Measurements from ENCODE around the gene KIF26B.
"Not testable (repeated sequence)": the region's sequence is repeated elsewhere in the genome, so short reads cannot be mapped to it uniquely, and the experiment has no call there.

Gene KIF26B

GRCh38 chr1:245356891-245357585 is 202.3 kb downstream of the KIF26B start:
- peaks cover 31% of the 10 kb centered on the region for H3K27me3 Mint-ChIP-seq
- H3K4me3 Mint-ChIP-seq, result no peak overlapping the region
- H3K27ac Mint-ChIP-seq, result peak overlapping the region; percentile 9
- peaks cover 10% of the 10 kb centered on the region for H3K4me1 Mint-ChIP-seq (ENCODE audit: low read depth)
- no peaks in the 10 kb centered on the region for H3K9me3 Mint-ChIP-seq
- H3K36me3 Mint-ChIP-seq (ENCODE audit: low read depth), result no peaks in the 10 kb centered on the region
- intact Hi-C loops (cut with micrococcal nuclease), result no loop called here

GRCh38 chr1:245359101-245359680 is 204.4 kb downstream of the KIF26B start:
- H3K36me3 Mint-ChIP-seq (ENCODE audit: low read depth); H3K9me3 Mint-ChIP-seq; H3K27ac Mint-ChIP-seq; H3K4me3 Mint-ChIP-seq; intact Hi-C loops (cut with micrococcal nuclease): not testable (repeated sequence)
- Mint-ChIP-seq H3K4me1 (ENCODE audit: low read depth) (peaks cover 10% of the 10 kb centered on the region), H3K27me3 (peaks cover 31% of the 10 kb centered on the region)

GRCh38 chr1:245361065-245361464 is 206.3 kb downstream of the KIF26B start:
- Mint-ChIP-seq H3K4me1 (ENCODE audit: low read depth) (peaks cover 10% of the 10 kb centered on the region), H3K27me3 (peaks cover 24% of the 10 kb centered on the region), H3K9me3 (no peaks in the 10 kb centered on the region), H3K36me3 (ENCODE audit: low read depth) (no peaks in the 10 kb centered on the region), H3K27ac (no peak overlapping the region), H3K4me3 (no peak overlapping the region)
- intact Hi-C loops (cut with micrococcal nuclease), result no loop called here

- H3K36me3 Mint-ChIP-seq (ENCODE audit: low read depth), result no peaks in the 10 kb centered on the region
- no peaks in the 10 kb centered on the region for H3K9me3 Mint-ChIP-seq
- H3K27me3 Mint-ChIP-seq, result peaks cover 21% of the 10 kb centered on the region
- H3K4me1 Mint-ChIP-seq (ENCODE audit: low read depth), result peaks cover 10% of the 10 kb centered on the region
- intact Hi-C loops (cut with micrococcal nuclease), result no loop called here
- H3K4me3 Mint-ChIP-seq, result no peak overlapping the region
- H3K27ac Mint-ChIP-seq, result no peak overlapping the region
These were observed 207.2 kb downstream of the KIF26B start for GRCh38 chr1:245361951-245362350.

GRCh38 chr1:245363461-245364200 is 208.8 kb downstream of the KIF26B start:
- Mint-ChIP-seq H3K27ac (no peak overlapping the region), H3K27me3 (peaks cover 20% of the 10 kb centered on the region), H3K4me1 (ENCODE audit: low read depth) (peaks cover 10% of the 10 kb centered on the region), H3K36me3 (ENCODE audit: low read depth) (no peaks in the 10 kb centered on the region), H3K9me3 (no peaks in the 10 kb centered on the region), H3K4me3 (no peak overlapping the region)
- intact Hi-C loops (cut with micrococcal nuclease), result no loop called here

- no peak overlapping the region for H3K4me3 Mint-ChIP-seq
- H3K27ac Mint-ChIP-seq, result no peak overlapping the region
- intact Hi-C loops (cut with micrococcal nuclease), result no loop called here
These were observed 210.6 kb downstream of the KIF26B start for GRCh38 chr1:245365095-245366020.

GRCh38 chr1:245366886-245367285 is 212.1 kb downstream of the KIF26B start:
- H3K4me3 Mint-ChIP-seq, result no peak overlapping the region
- peaks cover 13% of the 10 kb centered on the region for H3K27me3 Mint-ChIP-seq
- H3K27ac Mint-ChIP-seq, result no peak overlapping the region
- H3K9me3 Mint-ChIP-seq, result no peaks in the 10 kb centered on the region
- H3K36me3 Mint-ChIP-seq (ENCODE audit: low read depth), result no peaks in the 10 kb centered on the region
- intact Hi-C loops (cut with micrococcal nuclease), result no loop called here
- H3K4me1 Mint-ChIP-seq (ENCODE audit: low read depth), result peaks cover 4% of the 10 kb centered on the region

More at GRCh38 chr1:245365095-245366020, 210.6 kb downstream of the KIF26B start:
- Mint-ChIP-seq H3K36me3 (ENCODE audit: low read depth) (no peaks in the 10 kb centered on the region), H3K27me3 (peaks cover 22% of the 10 kb centered on the region), H3K4me1 (ENCODE audit: low read depth) (no peaks in the 10 kb centered on the region), H3K9me3 (no peaks in the 10 kb centered on the region)

GRCh38 chr1:245370175-245370825 is 215.5 kb downstream of the KIF26B start:
- intact Hi-C loops (cut with micrococcal nuclease), result no loop called here
- H3K9me3 Mint-ChIP-seq, result no peaks in the 10 kb centered on the region

GRCh38 chr1:245370905-245371581 is 216.3 kb downstream of the KIF26B start:
- Mint-ChIP-seq H3K4me1 (ENCODE audit: low read depth) (peaks cover 4% of the 10 kb centered on the region), H3K27me3 (peaks cover 13% of the 10 kb centered on the region), H3K27ac (no peak overlapping the region), H3K36me3 (ENCODE audit: low read depth) (no peaks in the 10 kb centered on the region), H3K4me3 (no peak overlapping the region), H3K9me3 (no peaks in the 10 kb centered on the region)
- intact Hi-C loops (cut with micrococcal nuclease), result no loop called here

More at GRCh38 chr1:245370175-245370825, 215.5 kb downstream of the KIF26B start:
- H3K27ac Mint-ChIP-seq, result no peak overlapping the region
- H3K27me3 Mint-ChIP-seq, result peaks cover 11% of the 10 kb centered on the region
- H3K36me3 Mint-ChIP-seq (ENCODE audit: low read depth), result no peaks in the 10 kb centered on the region
- peaks cover 4% of the 10 kb centered on the region for H3K4me1 Mint-ChIP-seq (ENCODE audit: low read depth)
- no peak overlapping the region for H3K4me3 Mint-ChIP-seq

- peaks cover 4% of the 10 kb centered on the region for H3K4me1 Mint-ChIP-seq (ENCODE audit: low read depth)
- no peaks in the 10 kb centered on the region for H3K36me3 Mint-ChIP-seq (ENCODE audit: low read depth)
- H3K27ac Mint-ChIP-seq, result no peak overlapping the region
- H3K9me3 Mint-ChIP-seq, result no peaks in the 10 kb centered on the region
- H3K27me3 Mint-ChIP-seq, result peaks cover 17% of the 10 kb centered on the region
- intact Hi-C loops (cut with micrococcal nuclease), result no loop called here
- H3K4me3 Mint-ChIP-seq, result no peak overlapping the region
These were observed 218.3 kb downstream of the KIF26B start for GRCh38 chr1:245373131-245373530.

GRCh38 chr1:245375789-245376460 is 221.1 kb downstream of the KIF26B start:
- no peak overlapping the region for H3K27ac Mint-ChIP-seq
- intact Hi-C loops (cut with micrococcal nuclease), result no loop called here
- H3K4me3 Mint-ChIP-seq, result no peak overlapping the region

GRCh38 chr1:245377854-245378253 is 223.1 kb downstream of the KIF26B start:
- no peaks in the 10 kb centered on the region for H3K9me3 Mint-ChIP-seq
- H3K27me3 Mint-ChIP-seq, result peaks cover 11% of the 10 kb centered on the region
- intact Hi-C loops (cut with micrococcal nuclease), result no loop called here
- no peak overlapping the region for H3K4me3 Mint-ChIP-seq
- H3K36me3 Mint-ChIP-seq (ENCODE audit: low read depth), result no peaks in the 10 kb centered on the region
- H3K4me1 Mint-ChIP-seq (ENCODE audit: low read depth), result no peaks in the 10 kb centered on the region
- no peak overlapping the region for H3K27ac Mint-ChIP-seq

More at GRCh38 chr1:245375789-245376460, 221.1 kb downstream of the KIF26B start:
- Mint-ChIP-seq H3K9me3 (no peaks in the 10 kb centered on the region), H3K4me1 (ENCODE audit: low read depth) (peaks cover 4% of the 10 kb centered on the region), H3K27me3 (peaks cover 16% of the 10 kb centered on the region), H3K36me3 (ENCODE audit: low read depth) (no peaks in the 10 kb centered on the region)

Data from dendritic cell treated with granulocyte-macrophage colony-stimulating factor and Interleukin-4, amounts not matched to agents 40 ng/mL and 50 ng/mL, for 4 days (primary cell).